Neuronal stem cell (in vitro differentiated cells): ENCODE measurements around the gene KCTD19.

ENCODE experiments used
- DNase-seq: peaks from one replicate; pipeline ENCODE4 v3.0.0-alpha.2; 2013; ENCODE audit warnings: low spot score
- H2AFZ ChIP-seq: one replicate; pipeline ENCODE4 v1.6.1; 2013; ENCODE audit warnings: mild to moderate bottlenecking, low read length, inconsistent platforms
- H2AK5ac ChIP-seq: 2 replicates; pipeline ENCODE4 v1.6.1; 2013; ENCODE audit warnings: low read depth, mild to moderate bottlenecking, inconsistent platforms, low read length, moderate library complexity, mixed read lengths
- H2BK120ac ChIP-seq: 2 replicates; pipeline ENCODE4 v1.6.1; 2013; ENCODE audit warnings: low read depth, mild to moderate bottlenecking, inconsistent platforms, low read length, moderate library complexity, mixed read lengths
- H2BK12ac ChIP-seq: one replicate; pipeline ENCODE4 v1.6.1; 2013; ENCODE audit warnings: low read length, inconsistent platforms
- H2BK15ac ChIP-seq: 2 replicates; pipeline ENCODE4 v1.6.1; 2013; ENCODE audit warnings: mild to moderate bottlenecking, low read length, inconsistent platforms, mixed read lengths
- H2BK5ac ChIP-seq: one replicate; pipeline ENCODE4 v1.6.1; 2013; ENCODE audit warnings: inconsistent platforms, mild to moderate bottlenecking, low read length, moderate library complexity
- H3K14ac ChIP-seq: one replicate; pipeline ENCODE4 v1.6.1; 2013; ENCODE audit warnings: low read length, inconsistent platforms
- H3K18ac ChIP-seq: 2 replicates; pipeline ENCODE4 v1.6.1; 2013; ENCODE audit warnings: low read length, inconsistent platforms
- H3K23ac ChIP-seq: 2 replicates; pipeline ENCODE4 v1.6.1; 2013; ENCODE audit warnings: low read depth, mild to moderate bottlenecking, mixed read lengths, low read length, inconsistent platforms; ENCODE audit not compliant: poor library complexity
- H3K27ac ChIP-seq: replicated peaks from 3 replicates; pipeline ENCODE4 v1.5.1; 2013; ENCODE audit warnings: low read length, inconsistent platforms
- H3K27me3 ChIP-seq, 3 experiments: 2 replicates each; pipeline ENCODE4 v1.6.1; 2013; ENCODE audit warnings: low read length in 3 of 3, mild to moderate bottlenecking in 2 of 3, inconsistent platforms in 1 of 3, low read depth in 1 of 3, mixed read lengths in 1 of 3, moderate library complexity in 1 of 3; ENCODE audit not compliant: control insufficient read depth in 3 of 3, insufficient read depth in 3 of 3
- H3K36me3 ChIP-seq, 2 donors: replicated peaks in 1 of 2; 2 replicates each; pipeline ENCODE4 v1.6.1; 2013; ENCODE audit warnings: low read length in 2 of 2; ENCODE audit not compliant: control insufficient read depth in 2 of 2, insufficient read depth in 2 of 2
- H3K4ac ChIP-seq: 2 replicates; pipeline ENCODE4 v1.6.1; 2013; ENCODE audit warnings: inconsistent platforms, mild to moderate bottlenecking, low read length, moderate library complexity
- H3K4me1 ChIP-seq, 2 donors: 1 replicate in 1 of 2; 2 replicates in 1 of 2; pipeline ENCODE4 v1.6.1; 2013; ENCODE audit warnings: low read length in 2 of 2, low read depth in 1 of 2; ENCODE audit not compliant: control insufficient read depth in 2 of 2, insufficient read depth in 1 of 2
- H3K4me2 ChIP-seq: one replicate; pipeline ENCODE4 v1.6.1; 2013; ENCODE audit warnings: mild to moderate bottlenecking, low read length, inconsistent platforms; ENCODE audit not compliant: insufficient read depth, poor library complexity, severe bottlenecking
- H3K4me3 ChIP-seq, 2 donors: 2 replicates each; pipeline ENCODE4 v1.5.1; 2013; ENCODE audit warnings: low read length in 2 of 2, mild to moderate bottlenecking in 2 of 2, inconsistent platforms in 1 of 2, moderate library complexity in 1 of 2
- H3K79me1 ChIP-seq: one replicate; pipeline ENCODE4 v1.6.1; 2013; ENCODE audit warnings: low read depth, mild to moderate bottlenecking, inconsistent platforms, low read length, moderate library complexity
- H3K9ac ChIP-seq: one replicate; pipeline ENCODE4 v1.6.1; 2013; ENCODE audit warnings: mild to moderate bottlenecking, low read depth, low read length, inconsistent platforms; ENCODE audit not compliant: poor library complexity
- H3K9me3 ChIP-seq, 2 donors: replicated peaks in 1 of 2; 2 replicates each; pipeline versions ENCODE3 to v1.6.1; 2013; ENCODE audit warnings: low read length in 2 of 2, mild to moderate bottlenecking in 2 of 2, inconsistent platforms in 1 of 2, low read depth in 1 of 2, mixed read lengths in 1 of 2, moderate library complexity in 1 of 2; ENCODE audit not compliant: control insufficient read depth in 2 of 2, insufficient read depth in 1 of 2
- H4K8ac ChIP-seq: one replicate; pipeline ENCODE4 v1.6.1; 2013; ENCODE audit warnings: low read depth, mild to moderate bottlenecking, inconsistent platforms, low read length, moderate library complexity
- H4K91ac ChIP-seq: one replicate; pipeline ENCODE4 v1.6.1; 2013; ENCODE audit warnings: low read length, low read depth, mild to moderate bottlenecking, inconsistent platforms; ENCODE audit not compliant: poor library complexity
- WGBS, 2 donors: extraction: QIAGEN DNeasy Blood & Tissue Kit; methylation state at CpG; one replicate each; pipeline ENCODE4 v1.1.7; 2013; ENCODE audit warnings: missing lambda C conversion rate in 2 of 2, mixed read lengths in 1 of 2; ENCODE audit not compliant: insufficient read length in 2 of 2, insufficient replicate concordance in 1 of 2; ENCODE audit errors: extremely low coverage in 2 of 2; 5-methylcytosine and 5-hydroxymethylcytosine counted together

The KCTD19 gene

GRCh38 chr16:67299269-67299668, 27.3 kb downstream of the KCTD19 start:
- Histone ChIP-seq H3K4me1 (peaks cover 1 to 5% of the 10 kb centered on the region in 2 donors), H3K27ac (no peak overlapping the region), H3K4ac (no peak overlapping the region), H3K36me3 (no peaks in the 10 kb centered on the region), H3K4me2 (no peak overlapping the region), H4K8ac (no peak overlapping the region), H3K23ac (peak overlapping the region; percentile 25), H3K27me3 (peaks cover 0 to 60% (median 0%) of the 10 kb centered on the region in 3 experiments), H3K18ac (no peak overlapping the region), H3K4me3 (peak overlapping the region in 1 of 2 donors; percentile 18), H2AFZ (no peak overlapping the region), H2BK12ac (no peak overlapping the region), H3K79me1 (no peaks in the 10 kb centered on the region), H3K9me3 (no peaks in the 10 kb centered on the region), H2BK120ac (no peak overlapping the region), H3K9ac (no peak overlapping the region), H2AK5ac (peak overlapping the region; percentile 31), H4K91ac (no peak overlapping the region), H2BK5ac (peak overlapping the region; percentile 71), H3K14ac (no peak overlapping the region), H2BK15ac (no peak overlapping the region)
- DNase-seq: no peak
- WGBS, 2 donors: no CpG with 5 or more reads among the region's 15 CpGs

GRCh38 chr16:67298277-67298676, 28.3 kb downstream of the KCTD19 start:
- DNase-seq: no peak
- H2BK15ac ChIP-seq: no peak overlapping the region
- no peak overlapping the region for H2AK5ac ChIP-seq
- H3K4me2 ChIP-seq: no peak overlapping the region
- no peak overlapping the region for H2BK5ac ChIP-seq
- no peak overlapping the region for H2BK12ac ChIP-seq
- H2AFZ ChIP-seq: no peak overlapping the region
- no peak overlapping the region for H3K23ac ChIP-seq
- no CpG with 5 or more reads among the region's 9 CpGs for WGBS, 2 donors
- no peak overlapping the region for H3K18ac ChIP-seq
- no peaks in the 10 kb centered on the region for H3K79me1 ChIP-seq
- no peak overlapping the region for H4K91ac ChIP-seq
- no peak overlapping the region for H3K14ac ChIP-seq
- no peaks in the 10 kb centered on the region for H3K36me3 ChIP-seq
- no peak overlapping the region for H3K4me3 ChIP-seq
- H3K9me3 ChIP-seq: no peaks in the 10 kb centered on the region
- no peak overlapping the region for H4K8ac ChIP-seq
- H2BK120ac ChIP-seq: no peak overlapping the region
- peaks cover 1 to 5% of the 10 kb centered on the region in 2 donors for H3K4me1 ChIP-seq
- H3K9ac ChIP-seq: no peak overlapping the region
- H3K4ac ChIP-seq: no peak overlapping the region
- H3K27ac ChIP-seq: no peak overlapping the region
- peaks cover 0 to 65% (median 0%) of the 10 kb centered on the region in 3 experiments for H3K27me3 ChIP-seq

DNA sequence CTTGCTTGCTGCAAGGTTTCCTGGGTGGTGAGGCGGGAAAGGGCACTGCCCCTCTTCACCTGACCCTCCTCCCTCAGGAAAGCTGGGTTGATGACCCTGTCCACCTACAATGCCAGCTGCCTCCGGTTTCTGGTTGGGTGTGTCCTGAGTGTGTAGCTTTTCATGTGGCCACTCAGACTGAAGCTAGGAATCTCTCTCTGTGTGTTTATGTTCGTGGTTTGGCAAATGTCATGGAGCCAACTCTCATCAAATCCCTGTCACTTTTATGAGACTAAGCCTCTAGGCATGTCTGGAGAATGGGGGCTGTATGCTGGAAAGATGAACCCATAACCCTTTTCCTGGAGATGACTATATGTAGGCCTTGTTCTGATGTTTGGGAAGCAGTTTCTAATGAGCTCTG, 30.1 kb downstream of the KCTD19 start:
- Histone ChIP-seq H2BK5ac (no peak overlapping the region), H4K91ac (no peak overlapping the region), H3K27ac (no peak overlapping the region), H3K36me3 (no peaks in the 10 kb centered on the region), H3K4me2 (no peak overlapping the region), H3K4me3 (no peak overlapping the region), H3K4me1 (peaks cover 1 to 5% of the 10 kb centered on the region in 2 donors), H2AFZ (no peak overlapping the region), H2BK12ac (no peak overlapping the region), H3K9me3 (no peaks in the 10 kb centered on the region), H2AK5ac (no peak overlapping the region), H3K18ac (no peak overlapping the region), H4K8ac (no peak overlapping the region), H3K79me1 (no peaks in the 10 kb centered on the region), H3K27me3 (peaks cover 0 to 56% (median 0%) of the 10 kb centered on the region in 3 experiments), H3K14ac (no peak overlapping the region), H2BK15ac (no peak overlapping the region), H3K23ac (no peak overlapping the region), H2BK120ac (no peak overlapping the region), H3K4ac (no peak overlapping the region), H3K9ac (no peak overlapping the region)
- no CpG with 5 or more reads among the region's 3 CpGs for WGBS, 2 donors
- DNase-seq: no peak

GRCh38 chr16:67294938-67295361, 31.6 kb downstream of the KCTD19 start:
- Histone ChIP-seq H3K4me3 (no peak overlapping the region), H2AFZ (no peak overlapping the region), H3K27ac (no peak overlapping the region), H2BK15ac (no peak overlapping the region), H3K4me2 (no peak overlapping the region), H3K23ac (no peak overlapping the region), H4K91ac (no peak overlapping the region), H3K79me1 (no peaks in the 10 kb centered on the region), H3K4me1 (peaks cover under 1 to 1% of the 10 kb centered on the region in 2 donors), H4K8ac (no peak overlapping the region), H3K27me3 (peaks cover 0 to 52% (median 0%) of the 10 kb centered on the region in 3 experiments), H2BK12ac (no peak overlapping the region), H3K36me3 (no peaks in the 10 kb centered on the region), H2BK120ac (no peak overlapping the region), H3K9ac (no peak overlapping the region), H3K18ac (no peak overlapping the region), H3K14ac (no peak overlapping the region), H2BK5ac (no peak overlapping the region), H3K4ac (no peak overlapping the region), H3K9me3 (no peaks in the 10 kb centered on the region), H2AK5ac (no peak overlapping the region)
- no CpG with 5 or more reads among the region's 7 CpGs for WGBS, 2 donors
- DNase-seq: no peak
